HAP-1 (cell line): ENCODE results near the gene MLYCD.
"Not testable (repeated sequence)": the region's sequence is repeated elsewhere in the genome, so short reads cannot be mapped to it uniquely, and the experiment has no call there.

Experiments
- DNase-seq, 2 experiments: peaks; one replicate each; pipeline ENCODE4 v3.0.0-alpha.2; 2016 to 2020; ENCODE audit warnings: low spot score in 2 of 2
- H3K27me3 ChIP-seq: fragments of 250-450 bp; sonication (Bioruptor Pico); 2 replicates; pipeline ENCODE4 v1.5.1; 2020; ENCODE audit warnings: low read depth, mild to moderate bottlenecking, moderate library complexity
- H3K36me3 ChIP-seq: fragments of 250-450 bp; sonication (Bioruptor Pico); replicated peaks from 2 replicates; pipeline ENCODE4 v1.5.1; 2020; ENCODE audit warnings: mild to moderate bottlenecking
- H3K4me1 ChIP-seq: fragments of 250-450 bp; sonication (Bioruptor Pico); 2 replicates; pipeline ENCODE4 v1.5.1; 2020; ENCODE audit warnings: mild to moderate bottlenecking
- H3K4me3 ChIP-seq: fragments of 250-450 bp; sonication (Bioruptor Pico); 2 replicates; pipeline ENCODE4 v1.5.1; 2020; ENCODE audit warnings: mild to moderate bottlenecking, moderate library complexity
- H3K9me3 ChIP-seq: fragments of 250-450 bp; sonication (Bioruptor Pico); 2 replicates; pipeline ENCODE4 v1.5.1; 2020; ENCODE audit warnings: mild to moderate bottlenecking, moderate library complexity
- in situ Hi-C: fragments of 300-500 bp; cut with MboI; formaldehyde crosslinking; loops from 3 replicates; pipeline ENCODE4 v1.14.3; 2020; ENCODE audit warnings: low sequenced_read_pairs, inconsistent platforms, mixed read lengths

Gene MLYCD

GRCh38 chr16:83935005-83935857 lies 36.3 kb downstream of the MLYCD start:
- no peaks in the 10 kb centered on the region for H3K27me3 ChIP-seq
- H3K4me3 ChIP-seq = no peak overlapping the region
- no peak for DNase-seq
- H3K9me3 ChIP-seq = no peaks in the 10 kb centered on the region
- H3K4me1 ChIP-seq = no peaks in the 10 kb centered on the region
- in situ Hi-C loops = no loop called here
- no peaks in the 10 kb centered on the region for H3K36me3 ChIP-seq

DNA sequence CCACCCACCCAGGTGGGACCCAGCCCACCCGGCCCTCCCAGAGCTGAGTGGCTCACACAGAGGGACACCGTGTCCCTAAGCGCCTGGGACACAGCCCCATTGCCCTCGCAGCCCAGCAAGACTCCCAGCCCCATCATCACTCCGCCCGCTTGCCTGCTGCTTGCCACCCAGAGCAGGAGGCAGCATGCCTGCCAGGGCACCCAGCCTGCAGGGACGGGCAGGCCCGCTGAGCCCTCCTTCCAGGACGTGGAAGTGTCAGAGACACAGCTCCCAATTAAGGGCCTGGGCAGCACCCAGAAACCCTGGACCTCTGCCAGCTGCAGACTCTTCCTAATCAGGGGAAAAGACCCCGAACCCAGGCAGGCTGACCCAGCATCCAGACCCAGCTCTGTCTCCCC lies 36.9 kb downstream of the MLYCD start:
- in situ Hi-C loops = no loop called here
- H3K4me1 ChIP-seq = no peaks in the 10 kb centered on the region
- H3K27me3 ChIP-seq = no peaks in the 10 kb centered on the region
- H3K4me3 ChIP-seq = no peak overlapping the region
- DNase-seq = no peak
- H3K36me3 ChIP-seq = no peaks in the 10 kb centered on the region
- H3K9me3 ChIP-seq = no peaks in the 10 kb centered on the region

DNA sequence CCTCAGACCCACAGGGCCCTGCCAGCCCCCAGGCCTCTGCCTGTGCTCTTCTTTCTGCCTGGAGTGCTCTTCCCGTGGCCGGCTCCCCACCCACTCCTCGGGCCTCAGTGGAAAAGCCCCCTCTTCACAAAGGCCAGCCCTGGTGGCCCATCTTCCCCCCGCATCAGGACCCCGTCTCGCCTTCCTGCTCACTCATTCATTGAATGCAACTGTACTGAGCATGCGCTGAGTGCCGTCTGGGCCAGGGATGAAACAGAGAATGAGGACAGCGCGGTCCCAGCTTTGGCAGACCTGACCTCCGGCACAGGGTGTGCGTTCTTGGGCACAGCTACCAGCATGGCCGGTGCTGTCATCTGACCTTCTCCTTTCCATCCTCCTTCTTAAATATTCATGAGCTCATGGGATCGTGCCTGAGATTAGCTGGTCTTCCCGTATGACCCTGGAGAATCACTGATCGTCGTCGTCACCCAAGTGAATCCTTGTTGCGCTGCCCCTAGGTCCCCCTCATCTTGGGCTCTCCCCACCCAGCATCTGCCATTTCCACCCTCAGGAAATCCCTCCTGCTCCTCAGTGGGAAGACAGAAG lies 37.8 kb downstream of the MLYCD start:
- Histone ChIP-seq H3K9me3 (no peaks in the 10 kb centered on the region), H3K4me3 (no peak overlapping the region), H3K27me3 (no peaks in the 10 kb centered on the region), H3K4me1 (no peaks in the 10 kb centered on the region), H3K36me3 (no peaks in the 10 kb centered on the region)
- in situ Hi-C loops = no loop called here
- no peak for DNase-seq

GRCh38 chr16:83937267-83937666 lies 38.4 kb downstream of the MLYCD start:
- H3K27me3 ChIP-seq = no peaks in the 10 kb centered on the region
- no peaks in the 10 kb centered on the region for H3K4me1 ChIP-seq
- in situ Hi-C loops = no loop called here
- no peaks in the 10 kb centered on the region for H3K36me3 ChIP-seq
- no peak overlapping the region for H3K4me3 ChIP-seq
- H3K9me3 ChIP-seq = no peaks in the 10 kb centered on the region
- no peak for DNase-seq

GRCh38 chr16:83937922-83938885 lies 39.3 kb downstream of the MLYCD start:
- no peak for DNase-seq
- in situ Hi-C loops = no loop called here
- no peaks in the 10 kb centered on the region for H3K27me3 ChIP-seq
- H3K9me3 ChIP-seq = no peaks in the 10 kb centered on the region
- no peaks in the 10 kb centered on the region for H3K4me1 ChIP-seq
- no peak overlapping the region for H3K4me3 ChIP-seq
- H3K36me3 ChIP-seq = no peaks in the 10 kb centered on the region

DNA sequence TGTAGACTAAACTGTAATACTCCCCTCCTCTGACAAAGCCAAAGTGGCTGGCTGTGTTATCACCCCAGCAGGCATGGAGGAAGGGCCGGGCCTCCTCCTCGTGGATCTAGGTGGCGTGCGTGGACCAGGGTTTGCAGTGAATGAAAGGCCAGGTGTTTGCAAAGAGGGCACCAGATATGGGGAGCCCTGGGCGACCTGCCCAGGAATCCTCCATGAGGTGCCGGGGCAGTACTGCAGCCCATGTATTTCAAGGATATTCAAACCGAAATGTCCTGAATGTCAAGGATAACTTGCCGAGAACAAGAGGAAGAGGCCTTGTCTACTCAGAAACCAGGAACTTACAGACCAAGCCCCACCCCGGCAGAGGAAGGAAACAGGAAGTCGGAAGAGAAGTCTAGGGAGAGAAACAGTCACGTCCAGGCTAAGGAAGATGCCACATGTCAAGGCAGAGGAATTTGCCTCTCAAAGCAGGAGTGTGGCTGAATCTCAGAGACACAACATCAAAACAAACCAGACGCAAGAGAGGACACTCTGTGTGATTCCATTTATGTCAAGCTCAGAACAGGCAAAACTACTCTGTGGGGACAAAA lies 40.4 kb downstream of the MLYCD start:
- Histone ChIP-seq H3K36me3 (no peaks in the 10 kb centered on the region), H3K27me3 (no peaks in the 10 kb centered on the region), H3K4me1 (no peaks in the 10 kb centered on the region), H3K9me3 (no peaks in the 10 kb centered on the region), H3K4me3 (no peak overlapping the region)
- no peak for DNase-seq
- in situ Hi-C loops = no loop called here

DNA sequence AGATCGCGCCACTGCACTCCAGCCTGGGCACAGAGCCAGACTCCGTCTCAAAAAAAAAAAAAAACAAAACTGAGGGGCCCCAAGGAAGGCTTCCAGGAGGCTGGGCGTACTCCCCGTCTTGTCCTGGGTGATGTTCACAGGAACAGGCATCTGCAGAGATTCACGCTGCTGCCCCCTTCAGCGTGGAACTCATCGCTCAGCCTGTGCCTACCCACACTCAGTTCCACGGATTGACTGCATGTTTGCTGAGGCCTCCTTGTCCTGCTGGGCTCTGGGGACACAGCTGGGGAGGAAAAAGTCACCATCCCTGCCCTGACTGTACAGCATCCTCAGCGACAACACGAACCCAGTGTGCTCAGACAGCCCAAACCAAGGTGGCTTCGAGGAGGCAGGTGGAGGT lies 41.2 kb downstream of the MLYCD start:
- no peak overlapping the region for H3K4me3 ChIP-seq
- no peaks in the 10 kb centered on the region for H3K9me3 ChIP-seq
- no peaks in the 10 kb centered on the region for H3K36me3 ChIP-seq
- DNase-seq = no peak
- no peaks in the 10 kb centered on the region for H3K4me1 ChIP-seq
- in situ Hi-C loops = no loop called here
- H3K27me3 ChIP-seq = no peaks in the 10 kb centered on the region

- no peaks in the 10 kb centered on the region for H3K9me3 ChIP-seq
- H3K27me3 ChIP-seq = no peaks in the 10 kb centered on the region
- in situ Hi-C loops = no loop called here
- H3K4me1 ChIP-seq = no peaks in the 10 kb centered on the region
- H3K36me3 ChIP-seq = no peaks in the 10 kb centered on the region
- DNase-seq = no peak
- H3K4me3 ChIP-seq = no peak overlapping the region
Observed at GRCh38 chr16:83940630-83941378, 41.9 kb downstream of the MLYCD start.

GRCh38 chr16:83941546-83941945 lies 42.6 kb downstream of the MLYCD start:
- H3K4me1 ChIP-seq, H3K4me3 ChIP-seq, DNase-seq, H3K9me3 ChIP-seq, H3K36me3 ChIP-seq, H3K27me3 ChIP-seq, in situ Hi-C loops: not testable (repeated sequence)

DNA sequence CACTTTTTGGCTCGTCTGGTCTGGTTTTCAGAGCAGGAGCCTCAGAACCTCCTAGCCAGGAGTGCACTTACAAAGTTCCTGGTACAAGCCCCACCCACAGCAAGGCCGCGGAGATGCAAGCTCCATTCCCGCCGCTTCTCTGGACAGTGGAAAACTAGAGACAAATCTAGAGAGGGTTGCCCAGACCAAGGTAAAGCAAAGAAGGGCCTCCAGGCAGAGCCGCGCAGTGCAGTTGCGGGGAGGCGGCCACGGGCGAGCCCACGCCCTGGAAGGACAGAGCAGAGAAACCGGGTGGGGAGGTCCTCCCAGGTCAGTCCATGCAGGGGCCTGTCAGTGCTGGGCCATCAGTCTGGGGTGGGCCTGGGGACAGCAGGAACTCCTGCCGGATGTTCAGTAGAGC lies 43.2 kb downstream of the MLYCD start:
- in situ Hi-C loops = no loop called here
- no peaks in the 10 kb centered on the region for H3K36me3 ChIP-seq
- H3K9me3 ChIP-seq = no peaks in the 10 kb centered on the region
- H3K27me3 ChIP-seq = no peaks in the 10 kb centered on the region
- H3K4me1 ChIP-seq = no peaks in the 10 kb centered on the region
- no peak for DNase-seq
- no peak overlapping the region for H3K4me3 ChIP-seq

DNA sequence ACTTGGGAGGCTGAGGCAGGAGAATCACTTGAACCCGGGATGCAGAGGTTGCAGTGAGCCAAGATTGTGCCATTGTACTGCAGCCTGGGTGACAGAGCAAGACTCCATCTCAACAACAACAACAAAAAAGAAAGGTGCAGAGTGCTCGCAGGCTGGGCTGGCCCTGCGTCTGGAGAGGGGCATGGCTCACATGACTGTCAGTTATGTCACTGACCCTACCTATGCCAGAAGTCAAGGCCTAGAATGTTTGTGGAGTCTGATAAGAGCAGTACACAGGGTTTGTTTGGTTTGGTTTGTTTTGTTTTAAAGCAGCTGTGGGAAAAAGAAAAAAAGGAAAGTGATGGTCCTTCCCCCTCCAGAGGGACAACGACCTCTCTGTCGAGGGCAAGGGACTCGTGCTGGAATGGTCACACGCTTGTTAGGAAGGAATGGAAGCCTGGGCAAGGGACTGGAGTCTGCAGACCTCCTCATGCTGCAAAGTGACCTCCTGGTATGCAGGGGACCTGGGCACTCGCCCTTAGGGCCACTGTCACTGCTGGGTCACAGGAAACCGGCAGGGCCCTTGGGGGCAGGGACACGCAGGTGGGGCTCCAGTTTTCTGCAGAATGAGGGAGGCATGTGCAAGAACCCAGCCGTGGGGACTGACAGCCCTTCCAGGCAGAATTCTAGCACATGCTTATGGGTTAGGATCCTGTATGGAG lies 44.0 kb downstream of the MLYCD start:
- in situ Hi-C loops = no loop called here
- H3K4me1 ChIP-seq = no peaks in the 10 kb centered on the region
- H3K36me3 ChIP-seq = no peaks in the 10 kb centered on the region
- no peaks in the 10 kb centered on the region for H3K9me3 ChIP-seq
- H3K27me3 ChIP-seq = no peaks in the 10 kb centered on the region
- H3K4me3 ChIP-seq = no peak overlapping the region
- no peak for DNase-seq

DNA sequence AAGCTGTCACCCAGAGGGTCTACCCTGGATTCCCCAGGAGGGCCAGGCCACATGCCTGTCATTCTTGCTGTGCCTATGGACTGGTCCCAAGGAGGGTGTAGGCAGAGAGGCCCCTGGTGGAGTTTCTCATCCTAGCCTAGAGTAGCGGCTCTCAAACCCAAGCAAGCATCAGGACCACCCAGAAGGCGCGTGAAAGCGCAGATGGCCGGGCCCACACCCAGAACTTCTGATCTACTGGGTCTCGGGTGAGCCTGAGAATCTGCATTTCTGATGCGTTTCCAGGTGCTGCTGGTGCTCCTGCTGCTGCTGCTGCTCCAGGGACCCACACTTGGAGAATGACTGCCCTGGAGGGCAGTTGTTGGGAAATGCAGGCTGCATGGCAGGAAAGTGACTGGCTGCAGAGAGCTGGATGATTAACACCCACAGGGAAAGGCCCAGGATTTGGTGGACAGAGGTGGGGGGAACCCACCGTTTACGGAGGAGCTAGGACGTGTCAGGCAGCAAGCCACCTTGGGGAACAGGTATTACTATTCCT lies 44.7 kb downstream of the MLYCD start:
- no peaks in the 10 kb centered on the region for H3K27me3 ChIP-seq
- DNase-seq = no peak
- no peaks in the 10 kb centered on the region for H3K4me1 ChIP-seq
- in situ Hi-C loops = no loop called here
- no peak overlapping the region for H3K4me3 ChIP-seq
- H3K36me3 ChIP-seq = no peaks in the 10 kb centered on the region
- H3K9me3 ChIP-seq = no peaks in the 10 kb centered on the region
